OCI-M2 (cell line): ENCODE results near the gene ARHGEF19.
"Not testable (repeated sequence)": the region's sequence is repeated elsewhere in the genome, so short reads cannot be mapped to it uniquely, and the experiment has no call there.

Experiments used
- DNase-seq: peaks from one replicate; lab custom pipeline; 2025; ENCODE audit not compliant: unreplicated experiment; lab: John Stamatoyannopoulos, UW

Gene ARHGEF19

DNA sequence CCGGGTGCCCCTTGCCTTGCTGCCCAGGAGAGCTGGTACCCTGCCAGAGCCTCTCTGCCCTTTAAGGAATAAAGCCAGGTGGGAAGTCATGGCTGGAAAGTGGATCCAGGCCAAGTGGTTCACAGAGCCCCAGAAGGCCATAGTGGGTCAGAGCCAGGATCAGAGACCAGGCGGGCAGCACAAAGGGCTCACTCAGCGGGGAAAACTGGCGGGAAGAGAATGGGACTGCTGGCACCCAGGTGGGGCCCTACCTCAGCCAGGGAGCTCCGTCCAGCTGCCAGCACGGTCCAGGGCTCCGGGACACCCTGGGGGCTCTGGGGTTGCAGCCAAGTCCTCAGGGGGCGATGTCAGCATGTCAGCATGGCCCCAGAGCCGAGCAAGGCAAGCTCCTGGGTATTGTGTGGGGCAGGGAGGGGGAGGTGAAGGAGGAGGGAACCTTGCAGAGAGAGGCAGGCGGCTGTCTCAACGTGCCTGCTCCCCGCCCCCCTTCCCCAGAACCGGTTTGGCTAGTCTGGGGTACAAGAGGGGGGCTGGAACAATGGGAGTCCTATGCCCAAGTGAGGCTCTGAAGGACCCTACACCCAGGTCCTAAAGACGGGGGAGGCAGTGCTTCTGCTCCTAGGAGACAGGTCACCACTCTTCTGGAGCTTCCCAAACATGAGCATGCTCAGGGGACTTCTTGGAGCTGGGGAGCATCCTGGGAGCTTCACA is at the start of gene ARHGEF19:
Gene ARHGEF19, minus strand, starts transcription at position 402 of the 711 bp plus-strand sequence. CDS start 3,598 bp downstream, outside the sequence.
- DNase-seq, result no peak

DNA sequence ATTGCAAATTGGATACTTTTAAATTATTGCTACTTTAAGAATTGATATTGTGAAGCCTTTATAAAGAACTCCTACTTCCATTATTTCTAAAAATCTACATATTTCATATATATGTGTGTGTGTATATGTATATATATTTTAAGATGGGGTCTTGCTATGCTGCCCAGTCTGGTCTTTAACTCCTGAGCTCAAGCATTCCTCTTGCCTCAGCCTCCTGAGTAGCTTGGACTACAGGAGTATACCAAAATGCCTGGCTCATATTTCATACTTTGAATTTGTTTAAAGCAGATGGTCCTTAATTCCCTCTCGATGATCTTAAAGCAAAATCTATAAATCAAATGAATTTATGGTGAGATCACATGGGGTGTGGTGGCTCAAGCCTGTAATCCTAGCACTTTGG is 49.6 kb upstream of the ARHGEF19 start:
- no peak for DNase-seq

- no peak for DNase-seq
Observed at GRCh38 chr1:16260814-16261213, 48.4 kb upstream of the ARHGEF19 start.

DNA sequence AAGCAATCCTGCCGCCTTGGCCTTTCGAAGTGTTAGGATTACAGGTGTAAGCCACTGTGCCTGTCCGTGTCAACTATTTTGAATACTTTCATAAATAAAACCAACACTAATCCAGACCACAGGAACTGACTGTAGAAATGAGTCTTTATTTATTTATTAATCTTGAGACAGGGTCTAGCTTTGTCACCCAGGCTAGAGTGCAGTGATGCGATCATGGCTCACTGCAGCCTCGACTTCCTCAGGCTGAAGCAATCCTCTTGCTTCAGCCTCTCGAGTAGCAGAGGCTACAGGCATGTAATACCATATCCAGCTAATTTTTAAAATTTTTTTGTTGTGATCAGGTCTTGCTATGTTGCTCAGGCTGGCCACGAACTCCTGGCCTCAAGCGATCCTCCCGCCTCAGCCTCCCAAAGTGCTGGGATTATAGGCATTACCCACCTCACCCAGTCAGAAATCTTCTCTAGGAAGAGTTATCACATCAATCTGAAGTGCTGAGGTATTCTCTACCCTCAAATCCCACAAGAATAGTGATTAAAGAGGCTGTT is 46.2 kb upstream of the ARHGEF19 start:
- DNase-seq, result no peak

- no peak for DNase-seq
Observed at GRCh38 chr1:16257968-16258367, 45.5 kb upstream of the ARHGEF19 start.

GRCh38 chr1:16257556-16257955 is 45.1 kb upstream of the ARHGEF19 start:
- DNase-seq, result not testable (repeated sequence)

- no peak for DNase-seq
Observed at GRCh38 chr1:16256478-16256877, 44.0 kb upstream of the ARHGEF19 start.

DNA sequence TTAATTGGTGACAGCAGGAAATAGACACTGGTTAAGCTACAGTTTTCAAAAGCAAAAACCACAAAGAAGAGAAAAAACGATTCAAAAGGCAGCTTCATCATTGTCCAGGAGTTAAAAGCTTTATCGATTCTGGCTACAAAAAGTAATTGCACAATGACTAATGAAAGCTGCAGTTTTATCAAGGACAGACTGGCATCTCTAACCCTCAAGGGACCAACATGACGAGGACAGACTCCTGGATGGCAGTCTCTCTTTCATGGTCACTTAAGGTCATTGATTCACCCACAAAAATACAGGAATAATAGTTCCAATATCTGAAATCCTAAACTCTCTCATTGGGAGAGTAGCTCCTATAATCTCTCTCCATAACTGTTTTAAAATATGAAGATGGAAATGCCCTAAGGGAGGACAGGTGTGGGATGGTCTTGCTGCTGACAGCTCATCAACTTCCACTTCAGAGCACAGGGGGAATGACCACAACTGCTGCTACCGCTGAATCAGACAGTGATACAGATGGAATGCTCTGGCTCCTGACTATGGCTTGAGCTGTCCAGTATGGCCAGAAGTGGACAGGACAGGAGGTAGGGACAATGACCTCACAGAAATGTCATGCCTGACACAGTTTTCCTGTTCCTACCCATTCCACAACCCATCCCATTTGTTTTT is 41.9 kb upstream of the ARHGEF19 start:
- no peak for DNase-seq

DNA sequence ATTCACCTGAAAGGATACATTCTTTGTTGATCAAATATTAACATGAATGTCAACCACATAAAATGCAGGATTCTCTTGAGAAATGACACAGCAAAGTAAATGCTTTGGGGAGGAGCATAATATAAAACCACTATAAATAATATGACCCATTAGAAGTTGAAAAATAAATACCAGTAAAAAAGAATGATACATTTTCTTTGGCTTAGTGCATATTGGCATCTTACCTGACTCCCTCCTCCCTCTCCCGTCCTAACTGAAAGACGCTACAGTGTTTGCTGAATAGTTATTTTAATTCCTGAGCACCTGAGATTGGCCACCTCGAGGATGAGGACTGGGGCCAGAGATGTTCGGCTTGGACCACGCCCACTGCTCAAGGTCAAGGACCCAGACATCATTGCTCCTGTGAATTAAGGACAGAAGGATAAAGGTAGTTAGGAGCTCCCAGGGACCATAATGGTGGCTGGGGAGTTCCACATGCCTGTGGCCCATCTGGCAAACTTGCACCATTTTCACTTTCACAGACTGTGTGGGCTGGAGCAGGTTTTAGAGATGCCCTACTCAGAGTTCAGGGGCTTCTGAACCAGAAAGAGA is 41.0 kb upstream of the ARHGEF19 start:
- no peak for DNase-seq

DNA sequence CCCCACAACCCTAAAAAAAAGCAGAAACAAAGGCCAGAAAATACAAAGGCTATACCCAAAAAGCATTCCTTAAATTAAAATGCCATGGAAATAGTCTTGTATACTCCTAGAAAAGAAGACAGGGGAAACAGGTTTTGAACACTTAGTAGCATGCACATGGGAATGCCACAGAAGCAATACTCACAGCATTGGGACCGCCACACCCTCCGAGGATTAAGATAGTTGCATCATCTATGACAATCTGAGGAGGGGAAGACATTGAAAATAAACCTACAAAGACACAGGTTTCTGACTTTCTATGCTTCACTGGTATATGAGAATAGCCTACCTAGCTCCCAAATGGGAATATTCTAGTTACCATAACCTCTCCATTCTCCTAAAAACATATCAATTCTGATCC is 40.5 kb upstream of the ARHGEF19 start:
- no peak for DNase-seq

DNA sequence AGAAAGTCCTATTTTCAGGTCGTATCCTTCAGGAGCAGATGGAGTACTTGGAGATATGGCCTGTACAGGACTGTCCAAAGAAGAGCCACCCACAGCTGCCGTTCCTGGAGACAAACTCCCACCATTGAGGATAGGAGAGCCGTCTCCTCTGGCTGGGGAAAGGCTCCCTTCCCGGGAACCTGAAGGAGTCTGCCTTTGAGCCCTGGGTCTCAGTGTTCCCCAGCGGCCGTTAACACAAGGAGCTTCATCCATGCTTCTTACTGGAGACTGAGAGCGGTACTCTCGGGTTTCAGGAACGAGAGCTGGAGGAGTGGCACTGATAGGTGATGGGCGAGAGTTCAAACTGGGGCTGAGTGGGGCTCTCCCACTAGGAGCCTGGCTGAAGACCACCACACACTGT is 38.9 kb upstream of the ARHGEF19 start:
- no peak for DNase-seq

- no peak for DNase-seq
Observed at GRCh38 chr1:16250524-16251251, 38.2 kb upstream of the ARHGEF19 start.

- DNase-seq, result no peak
Observed at GRCh38 chr1:16249596-16250241, 37.3 kb upstream of the ARHGEF19 start.

DNA sequence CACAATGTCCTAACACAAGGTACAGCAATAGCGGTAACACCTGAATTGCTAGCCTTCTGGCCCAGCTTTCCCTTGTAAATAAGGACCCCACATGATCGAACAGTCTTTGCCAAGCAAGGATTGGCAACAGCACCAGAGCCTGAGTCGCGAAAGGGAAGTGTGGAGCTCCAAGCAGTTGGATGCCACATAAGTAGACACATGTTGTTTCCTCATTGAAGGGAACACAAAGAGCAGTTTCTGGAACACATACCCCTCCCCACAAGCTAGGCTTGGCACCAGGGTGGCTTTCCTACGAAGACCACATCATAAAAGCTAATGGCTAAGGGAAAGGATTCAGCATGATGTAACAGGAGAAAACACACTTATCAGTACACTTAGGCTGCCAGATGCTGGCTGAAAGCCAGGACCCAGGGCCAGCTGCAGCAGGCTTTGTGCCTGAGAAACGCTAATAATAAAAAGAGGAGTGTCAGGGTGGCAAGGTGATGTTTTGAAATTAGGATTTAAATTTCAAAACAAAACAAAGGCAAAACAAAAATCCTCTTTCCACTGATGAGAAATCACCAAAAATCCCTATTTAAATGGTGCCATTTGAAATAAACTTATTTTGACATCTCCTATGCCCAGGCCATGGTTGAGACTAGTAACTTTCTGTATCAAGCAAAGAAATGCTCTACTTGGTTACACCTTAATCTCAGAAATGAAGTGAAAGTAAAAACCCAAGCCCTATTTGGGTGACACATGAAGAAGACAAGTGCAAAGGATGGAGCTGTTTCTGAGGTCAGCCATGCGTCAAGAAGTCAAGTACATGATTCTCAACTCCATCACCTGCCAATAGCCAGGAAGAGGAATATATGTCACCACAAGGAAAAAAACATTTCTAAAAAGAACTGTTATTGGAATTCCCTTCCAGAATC is 36.4 kb upstream of the ARHGEF19 start:
- DNase-seq, result no peak

DNA sequence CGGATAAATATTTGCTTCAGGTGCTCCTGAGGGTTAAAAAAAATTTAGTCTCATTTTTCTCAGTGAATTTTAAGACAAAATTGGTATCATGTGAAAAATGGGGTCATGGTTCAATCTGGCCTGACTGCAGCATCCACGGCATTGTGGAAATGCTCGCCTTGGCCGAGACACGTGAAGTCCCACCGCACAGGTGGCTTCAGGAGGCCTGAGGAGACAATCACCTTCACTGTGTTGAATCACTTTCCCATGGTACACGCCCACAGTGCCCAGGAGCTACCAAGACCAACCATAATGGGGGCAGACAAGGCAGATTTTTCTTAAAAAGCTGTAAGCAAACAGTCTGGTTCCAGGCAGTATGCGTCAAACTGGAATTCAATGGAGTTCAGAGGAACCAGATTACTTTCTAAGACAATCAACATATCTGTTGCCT is 35.6 kb upstream of the ARHGEF19 start:
- DNase-seq, result no peak

GRCh38 chr1:16247441-16247840 is 35.0 kb upstream of the ARHGEF19 start:
- no peak for DNase-seq

- no peak for DNase-seq
Observed at GRCh38 chr1:16246961-16247360, 34.5 kb upstream of the ARHGEF19 start.

DNA sequence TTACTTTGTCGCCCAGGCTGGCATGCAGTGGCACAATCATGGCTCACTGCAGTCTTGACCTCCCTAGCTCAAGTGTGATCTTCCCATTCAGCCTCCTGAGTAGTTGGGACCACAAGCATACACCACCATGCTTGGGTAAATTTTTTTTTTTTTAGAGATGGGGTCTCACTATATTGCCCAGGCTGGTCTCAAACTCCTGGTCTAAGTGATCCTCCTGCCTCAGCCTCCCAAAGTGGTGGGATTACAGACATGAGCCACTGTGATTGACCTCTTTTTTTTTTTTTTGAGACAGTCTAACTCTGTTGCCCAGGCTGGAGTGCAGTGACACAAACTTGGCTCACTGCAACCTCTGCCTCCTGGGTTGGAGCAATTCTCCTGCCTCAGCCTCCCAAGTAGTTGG is 33.8 kb upstream of the ARHGEF19 start:
- not testable (repeated sequence) for DNase-seq

- no peak for DNase-seq
Observed at GRCh38 chr1:16245476-16246196, 33.2 kb upstream of the ARHGEF19 start.
